ENCODE measurements around the gene TBCC. TPM values are rescaled to one million over a fixed set of nuclear protein-coding genes. Genes with fewer than 3 reads are reported as not detected.

Gene TBCC
- 10 to 100 TPM; 15.2 to 18.7 (median 16.7) TPM for total RNA-seq
- polyA plus RNA-seq: 10 to 100 TPM; 14.1 to 15.4 TPM
- long read RNA-seq, donor 1, transcript TBCC-201 (1 exons, 1,616 nt): major isoform, 160 of 161 reads
- long read RNA-seq, donor 1, partial matches to known transcripts: 0 of 161 reads
- long read RNA-seq, donor 1, other reads (novel, unspliced or antisense): 1 of 161 reads
- long read RNA-seq, donor 2, transcript TBCC-201 (1 exons, 1,616 nt): major isoform, 11 of 11 reads
- long read RNA-seq, donor 2, partial matches to known transcripts: 0 of 11 reads
- long read RNA-seq, donor 2, other reads (novel, unspliced or antisense): 0 of 11 reads
- long read RNA-seq, donor 3, transcript TBCC-201 (1 exons, 1,616 nt): major isoform, 21 of 21 reads
- long read RNA-seq, donor 3, partial matches to known transcripts: 0 of 21 reads
- long read RNA-seq, donor 3, other reads (novel, unspliced or antisense): 0 of 21 reads

- 0 to 1% (median 1%) methylated on average over 57 of the region's 57 CpGs for WGBS, 3 donors
- intact Hi-C loops (cut with DNase I): loop anchor here in 2 of 4 donors (1.0 to 5.0 kb wide), 2 partner anchors 36 to 37 kb away; partner anchors contain the start of gene BICRAL (in 1 of the 2)
- DNase-seq: peak; percentile 92 to 96 (median 94)
- H3K36me3 ChIP-seq: no peaks in the 10 kb centered on the region
- TF ChIP-seq CTCF (IDR thresholded peaks at IDR 0.05) (peak in 1 of 3 donors; percentile 16), EP300 (IDR thresholded peaks at IDR 0.05) (no peak), POLR2A (IDR thresholded peaks at IDR 0.05) (peak; percentile 86)
- H3K27me3 ChIP-seq: no peaks in the 10 kb centered on the region
- peak within 1 kb of the TSS; percentile 90 for H3K4me3 ChIP-seq
- peaks cover 6% of the 10 kb centered on the region for H3K4me1 ChIP-seq (ENCODE audit: insufficient read depth)
- H3K9me3 ChIP-seq: no peaks in the 10 kb centered on the region
- peak within 1 kb of the TSS; percentile 84 to 85 for H3K27ac ChIP-seq
Measured at GRCh38 chr6:42745640-42746462, at the start of gene TBCC. TBCC (minus strand) TSS chr6:42746103; CDS start chr6:42746073, 30 bp downstream.

- no peak overlapping the region for H3K4me3 ChIP-seq
- TF ChIP-seq POLR2A (IDR thresholded peaks at IDR 0.05): no peak
- TF ChIP-seq EP300 (IDR thresholded peaks at IDR 0.05): no peak
- TF ChIP-seq CTCF (IDR thresholded peaks at IDR 0.05): no peak
- no peaks in the 10 kb centered on the region for H3K36me3 ChIP-seq
- H3K9me3 ChIP-seq: no peaks in the 10 kb centered on the region
- no peak overlapping the region for H3K27ac ChIP-seq
- H3K4me1 ChIP-seq (ENCODE audit: insufficient read depth): peaks cover 13% of the 10 kb centered on the region
- 74 to 89% (median 82%) methylated on average over 1 of the region's 1 CpG for whole genome bisulfite sequencing, 3 donors
- intact Hi-C loops (cut with DNase I): no loop called here
- H3K27me3 ChIP-seq: no peaks in the 10 kb centered on the region
- DNase-seq: no peak
Measured at GRCh38 chr6:42795651-42796050, 49.7 kb upstream of the TBCC start.

- Histone ChIP-seq H3K36me3 (no peaks in the 10 kb centered on the region), H3K9me3 (no peaks in the 10 kb centered on the region), H3K4me3 (no peak overlapping the region), H3K4me1 (ENCODE audit: insufficient read depth) (peaks cover 13% of the 10 kb centered on the region), H3K27ac (no peak overlapping the region), H3K27me3 (no peaks in the 10 kb centered on the region)
- whole genome bisulfite sequencing, 3 donors: 80 to 90% (median 86%) methylated on average over 3 of the region's 3 CpGs
- DNase-seq: no peak
- intact Hi-C loops (cut with DNase I): no loop called here
- TF ChIP-seq EP300 (IDR thresholded peaks at IDR 0.05) (no peak), POLR2A (IDR thresholded peaks at IDR 0.05) (no peak), CTCF (IDR thresholded peaks at IDR 0.05) (no peak)
Measured at GRCh38 chr6:42791706-42792320, 45.9 kb upstream of the TBCC start.

DNA sequence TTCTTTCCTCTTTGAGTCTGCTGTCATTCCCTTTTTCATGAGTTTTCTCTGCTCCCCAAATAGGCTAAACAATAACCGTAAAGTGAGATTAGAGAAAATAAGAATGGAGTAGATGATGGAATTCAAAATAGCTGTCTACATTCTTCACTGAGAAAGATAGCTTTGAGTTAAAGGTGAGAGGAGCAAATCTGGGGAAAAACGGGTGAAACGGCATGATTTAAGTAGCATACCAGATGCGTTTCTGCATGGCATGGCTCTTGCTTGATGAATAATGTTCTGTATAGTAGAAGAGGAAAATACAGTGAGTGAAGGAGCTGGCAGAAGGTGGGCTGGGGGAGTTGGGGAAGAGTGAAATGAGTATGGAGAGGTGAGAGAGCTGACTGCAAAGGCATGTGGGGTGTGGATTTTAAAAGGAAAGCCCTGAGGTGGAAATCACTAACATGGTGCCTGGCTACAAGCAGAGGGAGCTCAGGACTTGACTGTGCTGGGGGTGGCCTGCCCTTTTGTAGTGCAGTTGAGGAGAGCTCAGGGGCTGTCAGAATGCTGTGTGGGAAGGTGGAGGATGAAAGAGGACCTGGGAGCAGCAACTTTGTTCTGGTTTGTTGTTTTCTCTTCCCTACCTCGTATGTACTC lies 44.8 kb upstream of the TBCC start:
- Histone ChIP-seq H3K9me3 (no peaks in the 10 kb centered on the region), H3K36me3 (no peaks in the 10 kb centered on the region), H3K4me1 (ENCODE audit: insufficient read depth) (peaks cover 16% of the 10 kb centered on the region), H3K4me3 (no peak overlapping the region), H3K27me3 (no peaks in the 10 kb centered on the region), H3K27ac (peak overlapping the region in 1 of 2 donors; percentile 56)
- intact Hi-C loops (cut with DNase I): no loop called here
- 10 to 17% (median 14%) methylated on average over 5 of the region's 5 CpGs for WGBS, 3 donors
- DNase-seq: no peak
- TF ChIP-seq EP300 (IDR thresholded peaks at IDR 0.05): no peak
- TF ChIP-seq POLR2A (IDR thresholded peaks at IDR 0.05): no peak
- TF ChIP-seq CTCF (IDR thresholded peaks at IDR 0.05): no peak
